GM12864 (cell line): ENCODE results near the gene TRIM31.
"Not testable (repeated sequence)": the region's sequence is repeated elsewhere in the genome, so short reads cannot be mapped to it uniquely, and the experiment has no call there.

ENCODE experiments used
- DNase-seq: peaks from one replicate; pipeline ENCODE4 v3.0.0-alpha.2; 2011; ENCODE audit warnings: low read depth
- H3K4me3 ChIP-seq: 2 replicates; pipeline ENCODE4 v1.5.1; 2011; ENCODE audit warnings: mild to moderate bottlenecking, low read depth, low read length, control low read depth
- TF ChIP-seq, protein P1 (sequence below): IDR thresholded peaks from 2 replicates; pipeline ENCODE4 v1.5.1; 2011; ENCODE audit warnings: low read depth, mild to moderate bottlenecking, moderate library complexity, low read length, control low read depth, inconsistent platforms; ENCODE audit errors: missing control alignments

TRIM31 gene

GRCh38 chr6:30149234-30149633 lies 36.3 kb upstream of the TRIM31 start:
- DNase-seq = no peak
- TF ChIP-seq, protein P1, sequence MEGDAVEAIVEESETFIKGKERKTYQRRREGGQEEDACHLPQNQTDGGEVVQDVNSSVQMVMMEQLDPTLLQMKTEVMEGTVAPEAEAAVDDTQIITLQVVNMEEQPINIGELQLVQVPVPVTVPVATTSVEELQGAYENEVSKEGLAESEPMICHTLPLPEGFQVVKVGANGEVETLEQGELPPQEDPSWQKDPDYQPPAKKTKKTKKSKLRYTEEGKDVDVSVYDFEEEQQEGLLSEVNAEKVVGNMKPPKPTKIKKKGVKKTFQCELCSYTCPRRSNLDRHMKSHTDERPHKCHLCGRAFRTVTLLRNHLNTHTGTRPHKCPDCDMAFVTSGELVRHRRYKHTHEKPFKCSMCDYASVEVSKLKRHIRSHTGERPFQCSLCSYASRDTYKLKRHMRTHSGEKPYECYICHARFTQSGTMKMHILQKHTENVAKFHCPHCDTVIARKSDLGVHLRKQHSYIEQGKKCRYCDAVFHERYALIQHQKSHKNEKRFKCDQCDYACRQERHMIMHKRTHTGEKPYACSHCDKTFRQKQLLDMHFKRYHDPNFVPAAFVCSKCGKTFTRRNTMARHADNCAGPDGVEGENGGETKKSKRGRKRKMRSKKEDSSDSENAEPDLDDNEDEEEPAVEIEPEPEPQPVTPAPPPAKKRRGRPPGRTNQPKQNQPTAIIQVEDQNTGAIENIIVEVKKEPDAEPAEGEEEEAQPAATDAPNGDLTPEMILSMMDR = peak; percentile 3
- no peak overlapping the region for H3K4me3 ChIP-seq

DNA sequence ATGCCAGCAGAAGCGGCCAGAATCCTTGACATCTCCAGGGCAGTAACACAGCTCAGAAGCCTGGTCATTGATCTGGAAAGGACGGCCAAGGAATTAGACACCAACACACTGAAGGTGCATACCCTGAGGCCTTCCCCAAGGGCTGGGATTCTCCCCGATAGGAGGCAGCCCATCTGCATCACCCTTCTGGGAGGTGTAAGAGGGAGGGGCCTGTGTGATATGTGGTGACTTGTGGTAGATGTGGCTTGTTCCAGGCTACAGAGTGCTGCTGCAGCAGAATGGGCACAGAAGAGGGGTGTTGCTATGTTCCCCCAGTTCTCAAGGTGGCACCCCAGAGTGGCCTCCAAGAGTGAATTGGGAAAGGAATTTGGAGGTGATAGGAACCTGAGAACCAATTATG lies 34.2 kb upstream of the TRIM31 start:
- TF ChIP-seq, protein P1 = no peak
- no peak overlapping the region for H3K4me3 ChIP-seq
- no peak for DNase-seq

DNA sequence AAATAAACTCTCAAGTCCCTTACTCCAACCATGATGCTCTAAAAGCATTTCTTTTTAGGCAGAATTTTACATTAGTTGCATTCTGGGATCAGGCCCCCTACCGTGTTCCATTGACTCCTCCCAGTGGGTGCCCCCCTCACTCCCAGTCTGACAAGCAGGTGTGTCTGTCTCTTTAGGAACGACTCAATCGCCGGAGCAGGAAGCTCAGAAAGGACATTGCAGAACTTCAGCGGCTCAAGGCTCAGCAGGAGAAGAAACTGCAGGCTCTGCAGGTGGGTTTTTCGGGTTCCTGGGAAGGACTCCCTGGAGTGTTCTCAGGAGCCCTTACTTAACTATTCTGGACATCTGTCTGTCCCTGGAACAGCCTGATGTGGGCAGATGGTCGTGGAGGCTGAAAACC lies 32.9 kb upstream of the TRIM31 start:
- DNase-seq = no peak
- TF ChIP-seq, protein P1 = no peak
- H3K4me3 ChIP-seq = no peak overlapping the region

DNA sequence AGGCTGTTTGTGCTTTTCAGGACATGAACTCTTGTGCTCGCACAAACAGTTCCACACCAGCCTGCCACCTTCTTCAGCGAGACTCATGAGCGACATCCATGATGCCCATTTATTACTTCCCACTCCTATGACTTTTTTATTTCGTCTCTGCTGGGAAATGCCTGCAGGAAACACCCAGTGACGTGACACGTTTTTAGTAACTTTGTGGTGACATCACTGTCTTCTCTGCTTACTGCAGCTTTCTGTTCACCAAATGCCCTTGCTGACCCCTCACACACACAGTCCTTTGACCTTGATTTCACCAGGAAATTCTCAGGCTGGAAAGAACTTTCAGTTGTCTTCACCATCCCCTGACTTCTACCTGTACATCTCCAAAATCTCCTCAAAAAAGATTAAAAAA lies 31.9 kb upstream of the TRIM31 start:
- DNase-seq = no peak
- H3K4me3 ChIP-seq = no peak overlapping the region
- TF ChIP-seq, protein P1 = no peak

DNA sequence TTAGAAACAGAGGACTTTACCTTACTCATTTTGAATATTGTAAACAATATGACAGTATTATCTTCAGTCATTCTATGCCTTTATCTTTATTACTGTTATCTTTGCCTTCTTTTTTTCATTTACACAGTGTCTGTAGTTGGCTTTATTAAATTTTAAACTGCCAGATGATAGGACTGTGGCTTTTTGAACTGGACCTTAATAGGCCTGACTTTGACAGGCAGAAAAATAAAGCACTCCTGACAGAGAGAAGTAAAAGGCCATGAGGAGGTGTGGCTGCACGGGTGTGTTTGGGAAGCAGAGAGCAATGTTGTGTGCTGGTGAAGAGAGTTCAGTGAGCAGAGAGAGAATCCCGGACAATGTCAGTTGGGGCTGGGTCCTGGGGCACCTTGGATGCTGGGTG lies 30.9 kb upstream of the TRIM31 start:
- TF ChIP-seq, protein P1 = no peak
- H3K4me3 ChIP-seq = no peak overlapping the region
- DNase-seq = no peak

DNA sequence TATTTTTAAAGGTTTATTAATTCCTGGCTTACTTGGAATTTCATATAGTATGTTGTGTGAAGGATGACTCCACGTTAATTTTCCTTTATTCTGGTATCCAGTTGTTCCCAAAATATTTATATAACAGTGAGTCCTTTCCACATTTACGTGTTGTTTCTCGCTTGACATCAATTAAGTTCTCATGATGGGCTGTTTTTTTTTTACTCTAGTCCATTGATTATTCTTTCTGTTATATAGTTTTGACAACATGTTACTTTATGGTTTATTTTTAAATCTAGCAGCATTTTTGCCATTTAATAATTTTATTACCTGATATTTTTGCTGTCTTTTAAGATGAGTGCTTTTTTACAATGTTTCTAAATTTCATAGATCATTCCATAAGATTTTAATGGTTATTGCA lies 29.8 kb upstream of the TRIM31 start:
- no peak for DNase-seq
- TF ChIP-seq, protein P1 = no peak
- H3K4me3 ChIP-seq = no peak overlapping the region

DNA sequence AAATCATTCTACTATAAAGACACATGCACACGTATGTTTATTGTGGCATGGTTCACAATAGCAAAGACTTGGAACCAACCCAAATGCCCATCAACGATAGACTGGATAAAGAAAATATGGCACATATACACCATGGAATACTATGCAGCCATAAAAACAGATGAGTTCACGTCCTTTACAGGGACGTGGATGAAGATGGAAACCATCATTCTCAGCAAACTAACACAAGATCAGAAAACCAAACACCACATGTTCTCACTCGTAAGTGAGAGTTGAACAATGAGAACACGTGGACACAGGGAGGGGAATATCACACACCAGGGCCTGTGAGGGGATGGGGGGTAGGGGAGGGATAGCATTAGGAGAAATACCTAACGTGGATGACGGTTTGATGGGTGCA lies 27.4 kb upstream of the TRIM31 start:
- not testable (repeated sequence) for H3K4me3 ChIP-seq, DNase-seq
